RWPE2 (cell line): ENCODE results near the gene ARHGEF9.
A peak's percentile ranks its signal among the peaks of the same experiment; 100 is the strongest.
"Not testable (repeated sequence)": the region's sequence is repeated elsewhere in the genome, so short reads cannot be mapped to it uniquely, and the experiment has no call there.

Experiments used
- ATAC-seq: fragments of 200-7000 bp; cut with Tn5 transposase; 3 replicates; pipeline ENCODE4 v1.9.1; 2021; ENCODE audit warnings: low read depth
- DNase-seq: peaks from one replicate; pipeline ENCODE4 v3.0.0-alpha.2; 2020; ENCODE audit warnings: low spot score
- H3K27ac ChIP-seq: fragments of 450-650 bp; 2 replicates; pipeline ENCODE4 v1.5.1; 2017; ENCODE audit warnings: mild to moderate bottlenecking; ENCODE audit not compliant: poor library complexity, severe bottlenecking
- H3K27me3 ChIP-seq: fragments of 250-450 bp; sonication (Bioruptor Pico); 2 replicates; pipeline ENCODE4 v1.5.1; 2021; ENCODE audit warnings: mild to moderate bottlenecking, moderate library complexity; ENCODE audit not compliant: insufficient read depth, poor library complexity, severe bottlenecking
- H3K36me3 ChIP-seq: fragments of 250-450 bp; sonication (Bioruptor Pico); 2 replicates; pipeline ENCODE4 v1.5.1; 2020; ENCODE audit warnings: low read depth, mild to moderate bottlenecking, moderate library complexity
- H3K4me1 ChIP-seq: fragments of 250-450 bp; sonication (Bioruptor Pico); 2 replicates; pipeline ENCODE4 v1.5.1; 2021; ENCODE audit warnings: mild to moderate bottlenecking, moderate library complexity; ENCODE audit not compliant: insufficient read depth, poor library complexity, severe bottlenecking
- H3K4me3 ChIP-seq: fragments of 250-450 bp; sonication (Bioruptor Pico); 2 replicates; pipeline ENCODE4 v1.5.1; 2021; ENCODE audit warnings: mild to moderate bottlenecking, moderate library complexity; ENCODE audit not compliant: severe bottlenecking
- H3K9me3 ChIP-seq: fragments of 250-450 bp; sonication (Bioruptor Pico); 2 replicates; pipeline ENCODE4 v1.5.1; 2021; ENCODE audit warnings: mild to moderate bottlenecking, moderate library complexity; ENCODE audit not compliant: severe bottlenecking
- TF ChIP-seq, protein P1 (sequence below): fragments of 450-650 bp; IDR thresholded peaks from one replicate; pipeline ENCODE4 v1.5.1; 2017; ENCODE audit warnings: mild to moderate bottlenecking, moderate library complexity; ENCODE audit not compliant: poor library complexity, severe bottlenecking

Gene ARHGEF9

DNA sequence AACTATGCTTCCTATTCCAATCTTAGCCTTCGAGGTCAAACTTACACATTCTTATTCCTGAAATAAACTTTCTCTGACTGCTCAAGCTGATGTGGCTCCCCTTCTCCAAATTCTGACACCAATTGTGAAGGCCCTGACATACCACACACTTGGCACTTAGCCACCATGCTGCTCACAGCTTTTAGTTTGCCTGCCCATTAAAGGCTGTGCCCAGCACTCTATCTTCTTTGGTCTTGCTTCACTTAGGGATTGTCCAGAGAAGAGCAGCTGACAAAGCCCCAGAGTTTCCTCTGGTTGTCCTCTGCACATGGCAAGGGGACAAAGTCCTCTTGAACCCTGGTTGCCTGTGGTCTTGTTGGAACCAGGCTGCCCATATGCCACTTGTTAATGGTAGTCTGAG lies 126.1 kb downstream of the ARHGEF9 start:
- Histone ChIP-seq H3K4me3 (no peak overlapping the region), H3K27ac (no peak overlapping the region), H3K27me3 (no peaks in the 10 kb centered on the region), H3K4me1 (peaks cover 12% of the 10 kb centered on the region), H3K36me3 (no peaks in the 10 kb centered on the region), H3K9me3 (no peaks in the 10 kb centered on the region)
- TF ChIP-seq, protein P1, sequence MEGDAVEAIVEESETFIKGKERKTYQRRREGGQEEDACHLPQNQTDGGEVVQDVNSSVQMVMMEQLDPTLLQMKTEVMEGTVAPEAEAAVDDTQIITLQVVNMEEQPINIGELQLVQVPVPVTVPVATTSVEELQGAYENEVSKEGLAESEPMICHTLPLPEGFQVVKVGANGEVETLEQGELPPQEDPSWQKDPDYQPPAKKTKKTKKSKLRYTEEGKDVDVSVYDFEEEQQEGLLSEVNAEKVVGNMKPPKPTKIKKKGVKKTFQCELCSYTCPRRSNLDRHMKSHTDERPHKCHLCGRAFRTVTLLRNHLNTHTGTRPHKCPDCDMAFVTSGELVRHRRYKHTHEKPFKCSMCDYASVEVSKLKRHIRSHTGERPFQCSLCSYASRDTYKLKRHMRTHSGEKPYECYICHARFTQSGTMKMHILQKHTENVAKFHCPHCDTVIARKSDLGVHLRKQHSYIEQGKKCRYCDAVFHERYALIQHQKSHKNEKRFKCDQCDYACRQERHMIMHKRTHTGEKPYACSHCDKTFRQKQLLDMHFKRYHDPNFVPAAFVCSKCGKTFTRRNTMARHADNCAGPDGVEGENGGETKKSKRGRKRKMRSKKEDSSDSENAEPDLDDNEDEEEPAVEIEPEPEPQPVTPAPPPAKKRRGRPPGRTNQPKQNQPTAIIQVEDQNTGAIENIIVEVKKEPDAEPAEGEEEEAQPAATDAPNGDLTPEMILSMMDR: no peak
- ATAC-seq (no peak), DNase-seq (no peak)

DNA sequence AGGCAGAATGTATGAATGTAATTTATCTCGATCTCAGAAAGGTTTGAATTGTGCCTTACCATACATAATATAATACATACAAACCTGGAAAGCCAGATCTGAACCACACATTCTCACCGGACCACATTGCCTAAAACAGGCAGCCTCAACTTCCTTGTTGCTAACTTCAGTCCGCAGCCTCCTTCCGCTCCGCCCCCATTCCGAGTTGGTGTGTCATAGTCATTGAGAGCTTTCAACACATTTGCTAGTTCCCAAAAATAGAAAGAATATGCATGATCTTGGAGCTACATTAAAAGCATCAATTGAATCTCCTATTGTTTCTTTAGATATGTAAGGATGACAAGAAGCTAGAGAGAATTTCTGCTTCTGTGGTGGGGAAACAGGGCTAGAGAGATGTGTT lies 127.2 kb downstream of the ARHGEF9 start:
- ATAC-seq (peak; percentile 74), DNase-seq (peak; percentile 53)
- TF ChIP-seq, protein P1: no peak
- Histone ChIP-seq H3K27ac (peak overlapping the region; percentile 22), H3K9me3 (no peaks in the 10 kb centered on the region), H3K36me3 (no peaks in the 10 kb centered on the region), H3K4me1 (peaks cover 12% of the 10 kb centered on the region), H3K4me3 (no peak overlapping the region), H3K27me3 (no peaks in the 10 kb centered on the region)

DNA sequence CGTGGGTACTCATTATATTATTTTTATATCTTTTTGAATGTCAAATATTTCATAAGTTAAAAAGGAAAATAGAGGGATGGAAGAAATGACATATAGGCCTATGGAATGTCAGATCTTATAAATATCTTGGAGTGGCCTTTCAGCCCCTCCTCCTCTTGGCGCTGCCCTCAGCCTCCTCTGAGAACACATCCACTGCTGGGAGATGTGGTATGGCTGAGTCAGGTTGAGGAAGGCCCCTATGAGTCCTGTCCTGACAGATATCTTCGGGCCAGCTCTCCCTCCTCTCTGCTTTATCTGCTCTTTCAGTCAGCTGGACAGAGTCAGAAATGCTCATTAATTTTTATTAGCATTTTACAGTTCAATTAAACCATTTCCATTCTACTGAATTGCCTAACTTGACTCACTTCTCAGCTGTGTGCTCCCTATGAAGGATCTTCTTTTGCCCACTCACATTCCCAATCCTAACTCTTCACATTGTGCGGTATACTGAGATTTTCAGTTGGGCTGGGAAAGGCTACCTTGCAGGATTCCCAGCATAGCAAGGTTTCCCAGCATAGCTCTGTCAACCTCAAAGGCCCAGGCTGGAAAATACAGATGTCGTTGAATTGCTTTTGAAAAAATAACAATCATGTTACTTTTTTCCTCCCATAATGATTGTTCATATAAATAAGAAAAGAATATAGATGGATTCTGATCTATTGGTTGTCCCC lies 128.0 kb downstream of the ARHGEF9 start:
- ATAC-seq (peak; percentile 85), DNase-seq (no peak)
- Histone ChIP-seq H3K27ac (peak overlapping the region; percentile 22), H3K36me3 (no peaks in the 10 kb centered on the region), H3K4me1 (peaks cover 12% of the 10 kb centered on the region), H3K4me3 (no peak overlapping the region), H3K27me3 (no peaks in the 10 kb centered on the region), H3K9me3 (no peaks in the 10 kb centered on the region)
- TF ChIP-seq, protein P1: no peak

DNA sequence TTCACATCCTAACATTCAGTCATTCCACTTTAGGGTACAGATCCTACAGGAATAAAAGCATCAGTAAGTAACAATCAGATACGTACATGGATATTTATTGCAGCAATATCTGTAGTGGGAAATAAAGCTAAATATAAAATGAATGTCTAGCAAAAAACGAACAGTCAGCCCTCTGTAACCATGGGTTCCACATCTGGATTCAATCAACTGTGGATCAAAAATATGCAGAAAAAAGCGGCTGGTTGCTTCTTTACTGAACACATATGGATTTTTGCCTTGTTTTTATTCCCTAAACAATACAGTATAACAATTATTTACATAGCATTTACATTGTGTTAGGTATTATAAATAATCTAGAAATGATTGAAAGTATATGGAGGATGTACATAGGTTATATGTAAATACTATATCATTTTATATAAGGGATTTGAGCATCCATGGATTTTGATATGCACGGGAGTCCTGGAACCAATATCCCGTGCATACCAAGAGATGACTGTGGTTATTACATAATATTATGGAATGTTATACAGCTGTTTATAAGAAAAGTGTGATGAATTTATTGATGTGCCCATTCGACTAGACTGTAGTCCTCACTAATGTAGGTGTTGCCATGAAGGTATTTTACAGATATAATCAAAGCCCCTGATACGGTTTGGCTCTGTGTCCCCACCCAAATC lies 132.8 kb downstream of the ARHGEF9 start:
- no peak for ATAC-seq
- H3K4me3 ChIP-seq: no peak overlapping the region
- H3K27ac ChIP-seq: no peak overlapping the region
- TF ChIP-seq, protein P1: no peak
- H3K36me3 ChIP-seq: no peaks in the 10 kb centered on the region
- H3K9me3 ChIP-seq: no peaks in the 10 kb centered on the region
- no peak for DNase-seq
- H3K27me3 ChIP-seq: no peaks in the 10 kb centered on the region
- H3K4me1 ChIP-seq: peaks cover 2% of the 10 kb centered on the region

DNA sequence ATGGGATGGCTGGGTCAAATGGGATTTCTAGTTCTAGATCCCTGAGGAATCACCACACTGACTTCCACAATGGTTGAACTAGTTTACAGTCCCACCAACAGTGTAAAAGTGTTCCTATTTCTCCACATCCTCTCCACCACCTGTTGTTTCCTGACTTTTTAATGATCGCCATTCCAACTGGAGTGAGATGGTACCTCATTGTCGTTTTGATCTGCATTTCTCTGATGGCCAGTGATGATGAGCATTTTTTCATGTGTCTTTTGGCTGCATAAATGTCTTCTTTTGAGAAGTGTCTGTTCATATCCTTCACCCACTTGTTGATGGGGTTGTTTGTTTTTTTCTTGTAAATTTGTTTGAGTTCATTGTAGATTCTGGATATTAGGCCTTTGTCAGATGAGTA lies 139.3 kb downstream of the ARHGEF9 start:
- not testable (repeated sequence) for ATAC-seq, H3K9me3 ChIP-seq, H3K27me3 ChIP-seq, H3K36me3 ChIP-seq, H3K4me3 ChIP-seq, DNase-seq, H3K4me1 ChIP-seq, H3K27ac ChIP-seq
